GOT3 (cell line): Measurements from ENCODE around the gene SLAMF6.
"Not testable (repeated sequence)": the region's sequence is repeated elsewhere in the genome, so short reads cannot be mapped to it uniquely, and the experiment has no call there.

Experiments used
- DNase-seq: peaks from one replicate; lab custom pipeline; 2025; ENCODE audit warnings: mixed read lengths; lab: John Stamatoyannopoulos, UW

Gene SLAMF6

DNA sequence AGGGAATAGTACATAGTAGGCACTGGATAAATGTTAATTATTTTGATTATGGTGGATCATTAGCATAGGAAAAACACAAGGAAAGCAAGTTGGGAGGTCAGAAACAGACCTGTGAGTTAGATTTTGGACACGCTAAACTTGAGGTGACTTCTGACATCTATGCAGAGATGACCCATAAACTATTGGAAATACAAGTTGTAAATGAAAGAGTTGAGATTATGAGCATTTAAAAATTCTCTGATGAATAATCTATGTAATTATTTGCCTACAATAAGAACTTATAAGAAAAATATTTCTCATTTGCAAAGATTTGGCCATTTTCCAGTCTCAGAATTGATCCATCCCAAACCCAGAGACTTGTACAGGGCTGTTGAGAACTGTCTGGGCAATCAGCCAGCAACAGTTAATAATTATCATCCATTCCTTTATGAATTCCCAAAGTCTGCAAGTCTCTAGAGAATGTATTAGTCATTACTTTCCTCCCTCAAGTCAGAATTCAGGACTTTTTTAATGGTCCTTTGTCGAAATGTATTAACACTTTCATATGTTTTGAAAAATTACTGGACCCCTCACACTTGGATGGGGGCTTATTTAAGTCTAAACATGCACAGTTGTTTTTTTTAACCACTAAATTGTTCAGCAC lies 19.4 kb upstream of the SLAMF6 start:
- DNase-seq, result no peak

DNA sequence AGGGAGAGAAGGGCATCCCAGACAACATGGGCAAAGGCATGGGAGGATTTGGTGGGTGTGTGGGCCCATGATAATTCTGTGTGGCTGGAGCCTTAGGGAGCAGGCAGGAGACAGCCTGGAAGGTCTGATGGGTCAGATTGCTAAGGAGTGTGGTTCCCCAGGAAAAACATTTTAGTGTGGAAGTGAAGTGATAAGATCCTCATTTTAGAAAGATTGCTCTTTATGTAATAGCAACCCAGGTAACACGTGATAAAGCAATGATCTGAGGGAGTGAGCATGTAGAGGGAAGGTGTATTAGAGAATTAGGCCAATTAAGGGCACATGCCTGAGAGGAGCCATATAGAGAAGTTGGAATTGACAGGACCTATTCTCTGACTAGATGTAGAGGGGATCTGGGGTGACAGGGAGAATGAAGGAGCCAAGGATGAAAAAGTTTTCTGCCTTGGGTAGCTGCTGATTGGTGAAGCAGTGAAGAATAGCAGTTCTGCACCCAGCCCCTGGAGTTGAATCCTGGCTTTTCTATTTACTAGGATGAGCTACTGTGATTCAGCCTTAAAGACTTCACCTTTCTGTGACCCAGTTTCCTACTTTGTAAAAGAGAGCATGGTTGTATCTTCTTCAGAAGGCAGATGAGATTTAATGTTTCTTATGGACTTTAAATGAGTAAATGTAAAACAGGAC lies 18.7 kb upstream of the SLAMF6 start:
- no peak for DNase-seq

DNA sequence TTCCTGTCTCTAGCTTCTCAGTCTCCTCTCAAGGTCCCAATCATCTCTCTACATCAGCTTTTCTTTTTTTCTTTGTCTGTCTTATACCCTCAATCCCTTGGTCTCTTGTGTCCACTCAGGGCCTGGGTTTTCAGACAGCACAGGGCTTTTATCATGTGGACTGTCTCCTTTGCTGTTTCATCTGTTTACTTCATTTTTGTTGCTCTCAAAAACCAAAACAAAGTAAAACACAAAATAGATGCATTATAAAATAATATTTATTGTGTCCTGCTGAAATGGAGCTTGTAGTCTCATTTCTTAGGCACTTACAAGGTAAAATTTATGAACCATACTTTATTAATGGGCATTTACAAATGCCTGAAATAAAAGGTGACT lies 17.8 kb upstream of the SLAMF6 start:
- DNase-seq, result no peak

DNA sequence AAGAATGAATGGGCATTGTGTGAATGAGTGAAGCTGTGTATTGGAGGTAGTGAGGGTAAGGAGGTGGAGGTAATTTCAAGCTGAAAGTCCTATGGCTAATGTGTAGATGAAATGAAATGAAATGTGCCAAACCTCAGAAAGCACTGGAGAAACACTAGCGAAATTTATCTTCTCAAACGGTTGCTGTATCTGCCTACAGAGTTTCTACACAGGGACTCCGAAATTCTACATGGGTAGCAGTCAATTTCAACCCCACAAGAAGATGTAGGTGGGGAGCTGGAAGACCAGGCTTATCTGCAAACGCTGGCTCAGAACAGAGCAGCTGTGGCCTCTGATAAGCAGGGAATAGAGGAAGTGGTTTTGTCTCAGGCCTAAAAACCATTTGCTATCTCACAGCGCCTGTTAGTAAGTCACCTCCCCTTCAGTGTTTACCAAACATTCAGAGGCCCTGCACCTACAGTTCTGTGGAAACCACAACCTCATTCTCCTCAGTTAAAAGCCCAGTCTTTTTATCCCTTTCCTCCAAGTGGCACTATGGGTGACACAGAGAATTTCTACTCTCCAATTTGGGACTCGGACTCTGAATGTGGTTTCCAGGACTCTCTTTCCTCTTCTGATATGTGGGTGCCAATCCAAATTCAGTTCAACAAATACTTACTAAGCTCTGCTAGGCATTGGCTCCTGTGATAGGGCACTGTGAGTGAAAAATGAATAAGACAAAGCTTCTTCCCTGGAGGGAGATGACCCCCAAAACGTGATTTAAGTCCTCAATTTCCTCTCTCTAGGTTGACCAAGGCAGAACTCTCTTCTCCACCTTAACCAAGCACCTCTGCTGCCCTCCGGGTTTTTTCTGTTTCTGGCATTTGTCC lies 17.2 kb upstream of the SLAMF6 start:
- no peak for DNase-seq

DNA sequence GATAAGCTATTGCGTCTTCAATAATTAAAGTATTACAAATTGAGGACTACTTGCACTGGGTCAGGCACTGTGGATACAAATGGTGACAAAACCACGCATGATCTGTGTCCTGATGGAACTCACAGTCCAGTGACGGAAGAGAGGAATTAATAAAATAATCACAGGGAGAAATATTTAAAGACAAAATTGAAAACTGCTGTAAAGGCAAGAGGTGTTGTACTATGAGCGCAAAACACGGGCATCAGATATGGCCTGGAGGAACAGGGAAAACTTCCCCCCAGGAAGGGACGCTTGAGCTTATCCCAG lies 16.6 kb upstream of the SLAMF6 start:
- no peak for DNase-seq

DNA sequence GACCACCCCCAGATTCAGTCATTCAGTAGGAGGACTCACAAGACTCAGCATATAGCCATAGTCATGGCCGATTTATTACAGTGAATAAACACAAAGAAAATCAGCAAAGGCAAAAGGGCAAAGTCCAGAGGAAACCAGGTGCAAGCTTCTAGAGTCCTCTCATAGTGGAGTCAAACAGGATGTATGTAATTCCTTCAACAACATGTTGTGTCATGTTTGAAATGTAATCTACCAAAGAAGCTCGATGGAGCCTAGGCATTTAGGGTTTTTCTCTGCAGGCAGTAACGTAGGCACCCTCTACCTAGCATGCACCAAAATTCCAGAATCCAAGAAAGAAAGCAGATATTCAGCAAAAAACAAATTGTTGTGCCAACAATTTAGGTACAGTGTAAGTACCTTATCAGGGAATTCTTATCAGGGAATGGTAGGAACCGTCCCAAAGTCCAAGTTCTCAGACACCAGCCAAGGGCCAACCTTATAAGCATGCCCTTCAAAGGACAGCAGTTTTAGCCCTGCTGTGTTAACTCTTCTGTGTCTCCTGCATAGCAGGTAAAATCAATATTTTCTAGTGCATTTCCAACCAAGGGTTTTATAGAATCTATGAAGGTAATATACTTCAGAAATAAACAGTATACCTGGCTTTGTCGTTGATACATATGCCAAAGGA lies 16.1 kb upstream of the SLAMF6 start:
- no peak for DNase-seq

DNA sequence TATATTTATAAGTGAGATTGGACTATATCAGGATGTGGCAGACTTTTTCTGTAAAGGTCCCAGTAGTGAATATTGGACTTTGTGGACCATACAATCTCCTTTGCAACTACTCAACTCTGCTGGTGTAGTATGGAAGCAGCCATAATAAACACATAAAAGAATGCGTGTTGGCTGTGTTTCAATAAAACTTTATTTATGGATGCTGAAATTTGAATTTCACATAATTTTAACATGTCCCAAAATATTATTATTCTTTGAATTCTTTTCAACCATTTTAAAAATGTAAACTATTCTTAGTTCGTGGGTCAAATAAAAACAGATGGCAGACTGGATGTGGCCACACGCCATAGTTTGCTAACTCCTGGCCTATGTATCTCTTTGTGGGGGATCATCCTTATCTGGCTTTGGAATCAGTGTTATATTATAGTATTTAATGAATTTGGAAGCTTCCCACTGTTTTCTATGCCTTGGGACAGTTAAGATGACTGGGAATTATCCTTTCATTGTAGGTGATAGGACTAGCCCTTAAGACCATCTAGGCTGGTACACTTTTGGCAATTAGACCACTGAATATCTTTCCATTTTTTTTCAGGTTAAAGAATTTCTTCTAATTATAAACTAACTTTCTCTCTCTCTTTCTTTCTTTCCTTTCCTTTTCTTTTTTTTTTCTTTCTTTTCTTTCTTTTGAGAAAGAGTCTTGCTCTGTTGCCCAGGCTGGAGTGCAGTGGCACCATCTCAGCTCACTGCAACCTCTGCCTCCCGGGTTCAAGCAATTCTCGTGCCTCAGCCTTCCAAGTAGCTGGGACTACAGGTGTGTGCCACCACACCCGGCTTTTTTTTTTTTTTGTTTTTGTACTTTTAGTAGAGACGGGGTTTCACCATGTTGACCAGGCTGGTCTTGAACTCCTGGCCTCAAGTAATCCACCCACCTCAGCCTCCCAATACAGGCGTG lies 14.9 kb upstream of the SLAMF6 start:
- no peak for DNase-seq

DNA sequence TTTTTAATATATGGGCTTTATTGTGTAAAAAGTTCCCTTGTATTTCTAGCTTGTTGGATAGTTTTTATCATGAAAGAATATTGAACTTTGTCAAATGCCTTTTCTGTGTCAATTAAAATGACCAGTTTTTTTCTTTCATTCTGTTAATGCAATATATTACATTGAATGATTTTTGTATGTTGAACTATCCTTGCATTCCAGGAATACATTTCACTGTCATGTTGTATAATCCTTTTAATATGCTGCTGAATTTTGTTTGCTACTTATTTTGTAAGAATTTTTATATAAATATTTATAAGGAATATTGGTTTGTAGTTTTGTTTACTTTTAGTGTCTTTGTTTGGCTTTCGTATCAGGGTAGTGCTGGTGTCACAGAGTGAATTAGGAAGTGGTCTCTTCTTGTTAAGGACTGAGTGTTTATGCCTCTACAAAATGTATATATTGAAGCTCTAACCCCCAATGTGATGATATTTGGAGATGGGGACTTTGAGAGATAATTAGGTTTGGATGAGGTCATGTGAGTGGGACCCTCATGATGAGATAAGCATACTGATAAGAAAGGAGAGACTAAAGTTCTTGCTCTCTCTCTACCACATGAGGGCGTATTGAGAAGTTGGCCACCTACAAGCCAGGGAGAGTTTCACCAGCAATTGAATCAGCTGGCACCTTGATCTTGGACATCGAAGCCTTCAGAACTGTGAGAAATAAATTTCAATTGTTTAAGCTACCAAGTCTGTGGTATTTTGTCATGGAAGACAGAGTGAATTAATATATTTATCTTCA lies 12.0 kb upstream of the SLAMF6 start:
- DNase-seq, result no peak

DNA sequence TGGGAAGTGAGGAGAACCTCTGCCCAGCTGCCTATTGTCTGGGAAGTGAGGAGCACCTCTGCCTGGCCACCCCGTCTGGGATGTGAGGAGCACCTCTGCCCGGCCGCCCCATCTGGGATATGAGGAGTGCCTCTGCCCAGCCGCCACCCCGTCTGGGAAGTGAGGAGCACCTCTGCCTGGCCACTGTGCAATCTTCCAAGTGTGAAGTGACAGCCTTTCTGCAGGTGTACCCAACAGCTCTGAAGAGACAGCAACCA lies 9.4 kb upstream of the SLAMF6 start:
- not testable (repeated sequence) for DNase-seq

DNA sequence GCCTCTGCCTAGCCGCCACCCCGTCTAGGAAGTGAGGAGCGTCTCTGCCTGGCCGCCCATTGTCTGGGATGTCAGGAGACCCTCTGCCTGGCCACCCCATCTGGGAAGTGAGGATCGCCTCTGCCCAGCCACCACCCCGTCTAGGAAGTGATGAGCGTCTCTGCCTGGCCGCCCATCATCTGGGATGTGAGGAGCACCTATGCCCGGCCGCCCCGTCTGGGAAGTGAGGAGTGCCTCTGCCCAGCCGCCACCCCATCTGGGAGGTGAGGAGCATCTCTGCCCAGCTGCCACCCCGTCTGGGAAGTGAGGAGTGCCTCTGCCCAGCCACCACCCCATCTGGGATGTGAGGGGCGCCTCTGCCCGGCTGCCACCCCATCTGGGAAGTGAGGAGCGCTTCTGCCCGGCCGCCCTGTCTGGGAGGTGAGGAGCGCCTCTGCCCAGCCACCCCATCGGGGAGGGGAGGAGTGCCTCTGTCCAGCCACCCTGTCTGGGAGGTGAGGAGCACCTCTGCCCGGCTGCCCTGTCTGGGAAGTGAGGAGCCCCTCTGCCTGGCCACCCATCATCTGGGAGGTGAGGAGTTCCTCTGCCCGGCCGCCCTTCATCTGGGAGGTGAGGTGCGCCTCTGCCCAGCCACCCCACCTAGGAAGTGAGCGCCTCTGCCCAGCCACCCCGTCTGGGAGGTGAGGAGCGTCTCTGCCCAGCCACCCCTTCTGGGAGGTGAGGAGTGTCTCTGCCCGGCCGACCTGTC lies 8.9 kb upstream of the SLAMF6 start:
- DNase-seq, result not testable (repeated sequence)

DNA sequence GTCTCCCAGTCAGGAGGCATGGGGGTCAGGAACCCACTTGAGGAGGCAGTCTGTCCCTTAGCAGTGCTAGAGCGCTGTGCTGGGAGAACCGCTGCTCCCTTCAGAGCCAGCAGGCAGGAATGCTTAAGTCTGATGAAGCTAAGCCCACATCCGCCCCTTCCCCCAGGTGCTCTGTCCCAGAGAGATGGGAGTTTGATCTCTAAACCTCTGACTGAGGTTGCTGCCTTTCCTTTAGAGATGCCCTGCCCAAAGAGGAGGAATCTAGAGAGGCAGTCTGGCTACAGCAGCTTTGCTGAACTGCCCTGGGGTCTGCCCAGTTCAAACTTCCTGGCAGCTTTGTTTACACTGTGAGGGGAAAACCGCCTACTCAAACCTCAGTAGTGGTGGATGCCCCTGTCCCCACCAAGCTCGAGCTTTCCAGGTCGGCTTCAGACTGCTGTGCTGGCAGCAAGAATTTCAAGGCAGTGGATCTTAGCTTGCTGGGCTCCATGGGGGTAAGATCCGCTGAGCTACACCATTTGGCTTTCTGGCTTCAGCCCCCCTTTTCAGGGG lies 6.4 kb upstream of the SLAMF6 start:
- DNase-seq, result not testable (repeated sequence)

DNA sequence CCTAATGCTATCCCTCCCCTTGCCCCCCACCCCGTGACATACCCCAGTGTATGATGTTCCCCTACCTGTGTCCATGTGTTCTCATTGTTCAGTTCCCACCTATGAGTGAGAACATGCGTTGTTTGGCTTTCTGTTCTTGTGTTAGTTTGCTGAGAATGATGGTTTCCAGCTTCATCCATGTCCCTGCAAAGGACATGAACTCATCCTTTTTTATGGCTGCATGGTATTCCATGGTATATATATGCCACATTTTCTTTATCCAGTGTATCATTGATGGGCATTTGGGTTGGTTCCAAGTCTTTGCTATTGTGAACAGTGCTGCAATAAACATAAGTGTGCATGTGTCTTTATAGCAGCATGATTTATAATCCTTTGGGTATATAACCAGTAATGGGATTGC lies 734 bp upstream of the SLAMF6 start:
- DNase-seq, result not testable (repeated sequence)

DNA sequence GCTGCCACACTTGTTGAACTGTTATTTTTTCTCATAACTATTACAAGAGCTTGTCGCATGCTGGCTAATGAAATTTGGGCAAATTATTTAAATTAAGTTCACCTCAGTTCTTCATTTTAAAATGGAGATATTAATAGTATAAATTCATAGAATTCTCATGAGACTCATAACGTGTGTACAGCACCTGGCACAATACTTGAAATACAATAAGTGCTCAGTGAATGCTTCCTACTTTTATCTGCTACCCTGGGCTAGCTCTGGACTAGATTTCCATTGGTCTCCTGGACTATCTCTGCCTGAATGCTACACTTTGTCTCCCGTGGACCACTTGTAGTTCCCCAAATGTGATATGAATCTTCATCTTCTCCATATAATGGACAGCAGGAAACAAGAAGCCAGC lies 919 bp downstream of the SLAMF6 start:
- DNase-seq, result no peak

DNA sequence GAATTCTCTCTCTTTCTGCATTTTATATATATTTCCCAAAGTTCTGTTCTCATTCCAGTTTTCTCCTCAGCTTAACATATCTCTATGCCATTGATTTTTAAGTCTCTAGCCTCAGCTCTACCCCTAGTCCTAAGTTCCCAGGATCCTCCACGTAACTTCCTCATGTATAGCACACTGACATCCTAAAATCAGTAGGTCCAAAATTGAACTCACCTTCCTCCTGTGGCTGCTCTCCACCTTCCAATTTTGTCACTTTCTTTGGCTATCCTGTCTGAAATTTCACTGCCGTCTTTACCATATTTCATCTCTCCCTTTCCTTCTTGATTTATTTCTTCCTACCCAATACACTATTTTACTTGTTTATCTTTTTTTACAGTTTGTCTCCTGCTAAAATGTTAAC lies 1.5 kb downstream of the SLAMF6 start:
- no peak for DNase-seq

DNA sequence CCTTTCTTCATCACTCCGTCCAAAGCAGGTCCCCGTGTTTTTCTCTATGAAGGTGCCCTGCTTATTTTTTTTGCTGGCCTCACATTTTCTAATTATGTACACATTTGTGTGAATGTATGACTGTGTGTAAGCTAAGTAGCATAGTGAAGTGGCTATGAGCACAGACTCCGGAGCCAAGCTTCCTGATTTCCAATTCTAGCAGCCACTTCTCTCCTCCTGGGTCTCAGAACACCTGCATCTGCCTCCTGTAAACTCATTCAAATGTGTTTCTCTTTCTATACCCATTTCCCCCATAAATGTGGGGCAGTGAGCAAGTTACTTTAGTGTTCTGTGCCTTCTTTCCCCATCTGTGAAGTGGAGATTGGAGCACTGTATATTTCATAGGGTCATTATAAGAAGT lies 2.1 kb downstream of the SLAMF6 start:
- DNase-seq, result no peak

DNA sequence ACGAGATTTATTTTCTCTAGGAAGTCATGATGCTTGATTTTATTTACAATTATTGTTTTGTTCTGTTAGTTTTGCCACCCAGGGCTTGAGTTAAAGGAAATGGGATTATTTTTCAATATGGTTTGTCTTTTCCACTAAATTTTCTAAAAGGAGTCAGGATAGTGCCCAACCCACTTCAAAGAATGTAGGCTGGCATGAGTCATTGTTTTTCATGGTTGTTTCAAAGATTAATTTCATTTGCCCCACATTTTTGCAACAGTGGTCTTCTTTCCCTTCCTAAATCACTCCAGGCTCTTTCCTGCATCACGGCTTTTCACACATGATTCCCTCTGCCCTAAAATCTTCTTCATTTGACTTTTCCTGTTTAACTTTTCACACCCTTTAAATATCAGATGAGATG lies 2.5 kb downstream of the SLAMF6 start:
- DNase-seq, result no peak

DNA sequence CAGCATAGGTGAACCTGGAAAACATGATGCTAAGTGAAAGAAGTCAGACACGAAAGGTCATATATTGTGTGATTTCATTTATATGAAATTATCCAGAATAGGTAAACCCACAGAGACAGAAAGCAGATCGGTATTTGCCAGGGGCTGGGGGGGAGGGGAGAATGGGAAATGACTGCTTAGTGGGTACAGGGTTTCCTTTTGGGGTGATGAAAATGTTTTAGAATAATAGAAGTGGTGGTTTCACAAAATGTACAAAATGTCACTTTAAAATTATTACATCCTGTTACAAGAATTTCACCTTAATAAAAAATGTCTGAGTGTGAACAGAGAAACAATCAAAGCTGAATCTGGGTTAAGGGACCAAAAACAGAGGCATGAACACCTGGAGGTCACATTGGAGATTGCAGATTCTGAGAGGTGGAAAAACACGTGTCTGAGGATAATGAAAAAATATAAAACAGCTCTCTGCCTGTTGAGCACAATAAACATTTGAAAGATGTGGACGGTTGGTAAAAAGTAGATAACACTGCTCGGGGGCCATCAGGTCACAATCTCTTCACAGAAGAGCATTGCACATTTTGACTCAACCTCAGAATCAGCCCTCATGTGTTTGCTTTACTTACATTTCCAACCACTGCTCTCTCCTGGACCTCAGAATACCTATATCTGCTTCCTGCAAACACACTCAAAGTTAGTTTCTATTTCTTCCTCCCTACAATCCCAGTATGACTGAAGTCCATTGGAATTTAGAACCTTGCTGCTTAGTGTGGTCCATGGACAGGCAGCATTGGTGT lies 3.2 kb downstream of the SLAMF6 start:
- no peak for DNase-seq

DNA sequence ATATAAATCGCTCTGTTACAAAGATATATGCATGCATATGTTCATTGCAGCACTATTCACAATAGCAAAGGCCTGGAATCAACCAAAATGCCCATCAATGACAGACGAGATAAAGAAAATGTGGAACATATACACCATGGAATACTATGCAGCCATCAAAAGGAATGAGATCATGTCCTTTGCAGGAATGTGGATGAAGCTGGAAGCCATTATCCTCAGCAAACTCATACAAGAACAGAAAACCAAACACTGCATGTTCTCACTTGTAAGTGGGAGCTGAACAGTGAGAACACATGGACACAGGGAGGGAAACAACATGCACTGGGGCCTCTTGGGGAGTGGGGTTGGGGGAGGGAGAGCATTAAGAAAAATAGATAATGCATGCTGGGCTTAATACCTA lies 5.5 kb downstream of the SLAMF6 start:
- DNase-seq, result not testable (repeated sequence)

DNA sequence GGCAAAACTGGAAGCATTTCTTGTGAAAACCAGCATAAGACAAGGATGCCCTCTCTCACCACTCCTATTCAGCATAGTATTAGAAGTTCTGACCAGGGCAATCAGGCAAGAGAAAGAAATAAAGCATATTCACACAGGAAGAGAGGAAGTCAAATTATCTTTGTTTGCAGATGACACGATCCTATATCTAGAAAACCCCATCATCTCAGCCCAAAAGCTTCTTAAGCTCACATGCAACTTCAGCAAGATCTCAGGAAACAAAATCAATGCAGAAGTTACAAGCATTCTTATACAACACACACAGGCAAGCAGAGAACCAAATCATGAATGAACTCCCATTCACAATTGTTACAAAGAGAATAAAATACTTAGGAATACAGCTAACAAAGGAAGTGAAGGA lies 7.1 kb downstream of the SLAMF6 start:
- not testable (repeated sequence) for DNase-seq
